Liver (tissue), 9 donors: ENCODE data around the gene CMC2. TPM values are rescaled to one million over a fixed set of nuclear protein-coding genes. Genes with fewer than 3 reads are reported as not detected.

Experiments
- DNase-seq: peaks from one replicate; pipeline ENCODE4 v3.0.0-alpha.2; 2017; ENCODE audit warnings: low spot score
- H3K27ac ChIP-seq, 2 donors: one replicate each; pipeline ENCODE4 v1.7.0; 2013; ENCODE audit warnings: inconsistent platforms in 2 of 2, low read length in 2 of 2, control low read depth in 1 of 2, low read depth in 1 of 2, mild to moderate bottlenecking in 1 of 2
- H3K27me3 ChIP-seq, 4 donors: one replicate each; pipeline versions ENCODE4 v1.6.1 to v1.7.0; 2013; ENCODE audit warnings: low read length in 3 of 4, inconsistent platforms in 1 of 4, mild to moderate bottlenecking in 1 of 4, moderate library complexity in 1 of 4; ENCODE audit not compliant: control insufficient read depth in 4 of 4, insufficient read depth in 4 of 4
- H3K36me3 ChIP-seq, 4 donors: one replicate each; pipeline versions ENCODE4 v1.6.1 to v1.7.0; 2013; ENCODE audit warnings: low read length in 3 of 4, mild to moderate bottlenecking in 3 of 4, low read depth in 1 of 4, moderate library complexity in 1 of 4; ENCODE audit not compliant: control insufficient read depth in 4 of 4, insufficient read depth in 3 of 4
- H3K4me1 ChIP-seq, 4 donors: one replicate each; pipeline versions ENCODE4 v1.6.1 to v1.7.0; 2013; ENCODE audit warnings: low read length in 3 of 4, mild to moderate bottlenecking in 3 of 4, moderate library complexity in 1 of 4; ENCODE audit not compliant: control insufficient read depth in 4 of 4, insufficient read depth in 4 of 4
- H3K4me3 ChIP-seq, 3 donors: one replicate each; pipeline versions ENCODE4 v1.6.1 to v1.7.0; 2013; ENCODE audit warnings: low read length in 3 of 3, control low read depth in 1 of 3, low read depth in 1 of 3, mild to moderate bottlenecking in 1 of 3
- H3K9ac ChIP-seq, 2 donors: one replicate each; pipeline ENCODE4 v1.7.0; 2013; ENCODE audit warnings: low read length in 2 of 2, mild to moderate bottlenecking in 2 of 2, moderate library complexity in 2 of 2, control low read depth in 1 of 2, low read depth in 1 of 2
- H3K9me3 ChIP-seq, 4 donors: one replicate each; pipeline versions ENCODE4 v1.6.1 to v1.7.0; 2013; ENCODE audit warnings: low read length in 3 of 4; ENCODE audit not compliant: control insufficient read depth in 4 of 4
- EGR1 ChIP-seq, 2 donors: IDR thresholded peaks; 2 replicates each; pipeline ENCODE4 v1.6.1; 2016 to 2018; ENCODE audit warnings: antibody characterized with exemption in 2 of 2, low read depth in 2 of 2
- FOXA1 ChIP-seq: IDR thresholded peaks from 2 replicates; pipeline ENCODE4 v1.6.1; 2016; ENCODE audit warnings: antibody characterized with exemption
- FOXA2 ChIP-seq: IDR thresholded peaks from 2 replicates; pipeline ENCODE4 v1.6.1; 2016; ENCODE audit warnings: antibody characterized with exemption
- GABPA ChIP-seq, 2 donors: IDR thresholded peaks in 1 of 2; conservative IDR thresholded peaks in 1 of 2; 2 replicates each; pipeline ENCODE4 v1.6.1; 2016; ENCODE audit warnings: antibody characterized with exemption in 2 of 2, mild to moderate bottlenecking in 1 of 2, moderate library complexity in 1 of 2
- HNF4A ChIP-seq, 2 donors: conservative IDR thresholded peaks; 2 replicates each; pipeline ENCODE4 v1.6.1; 2016; ENCODE audit warnings: antibody characterized with exemption in 2 of 2, mild to moderate bottlenecking in 2 of 2
- HNF4G ChIP-seq: IDR thresholded peaks from 2 replicates; pipeline ENCODE4 v1.6.1; 2016; ENCODE audit warnings: antibody characterized with exemption
- NR2F2 ChIP-seq: IDR thresholded peaks from 2 replicates; pipeline ENCODE4 v1.6.1; 2016; ENCODE audit warnings: antibody characterized with exemption
- RAD21 ChIP-seq, 2 donors: IDR thresholded peaks; 2 replicates each; pipeline ENCODE4 v1.6.1; 2016; ENCODE audit warnings: antibody characterized with exemption in 2 of 2, mild to moderate bottlenecking in 2 of 2
- RXRA ChIP-seq, 2 donors: IDR thresholded peaks; 2 replicates each; pipeline ENCODE4 v1.6.1; 2017 to 2018; ENCODE audit warnings: antibody characterized with exemption in 2 of 2, mild to moderate bottlenecking in 1 of 2
- SP1 ChIP-seq: IDR thresholded peaks from 2 replicates; pipeline ENCODE4 v1.6.1; 2018; ENCODE audit warnings: antibody characterized with exemption, mild to moderate bottlenecking
- TAF1 ChIP-seq: conservative IDR thresholded peaks from 2 replicates; pipeline ENCODE4 v1.6.1; 2016; ENCODE audit warnings: antibody characterized with exemption, mild to moderate bottlenecking
- WGBS: extraction: QIAGEN DNeasy Blood & Tissue Kit; methylation state at CpG from one replicate; pipeline ENCODE4 v1.1.7; 2013; 5-methylcytosine and 5-hydroxymethylcytosine counted together
- polyA plus RNA-seq, 2 donors: library from polyadenylated mRNA; stranded (reverse) in 1 of 2; unstranded in 1 of 2; fragments of 200-250 nt in 1 of 2; fragments of >200 nt in 1 of 2; fragmentation: Nextera tagmentation in 1 of 2; extraction: Ambion mirVana in 1 of 2; gene quantifications; one replicate each; pipeline versions ENCODE4 v1.2.1 to v1.2.3, GENCODE V29; 2013 to 2015
- total RNA-seq, 2 donors: library from RNA; depleted of rRNA; stranded (reverse); fragments of >200 nt; gene quantifications; one replicate each; pipeline ENCODE4 v1.2.3, GENCODE V29; 2014
- TF ChIP-seq, protein P1 (sequence below): IDR thresholded peaks from 2 replicates; pipeline ENCODE4 v1.6.1; 2016; ENCODE audit warnings: antibody characterized with exemption
- TF ChIP-seq, protein P2 (sequence below): fragments of 150-350 bp; IDR thresholded peaks from 2 replicates; pipeline ENCODE4 v1.5.1; 2017; ENCODE audit warnings: improper control_type of control experiment, low read depth, low read length; ENCODE audit not compliant: missing input control
- TF ChIP-seq, protein P3 (sequence below): IDR thresholded peaks from 2 replicates; pipeline ENCODE4 v1.6.1; 2016; ENCODE audit warnings: antibody characterized with exemption
- TF ChIP-seq, protein P4 (sequence below): IDR thresholded peaks from 2 replicates; pipeline ENCODE4 v1.6.1; 2016; ENCODE audit warnings: antibody characterized with exemption
- TF ChIP-seq, protein P5 (sequence below): IDR thresholded peaks from 2 replicates; pipeline ENCODE4 v1.6.1; 2016; ENCODE audit warnings: antibody characterized with exemption, mild to moderate bottlenecking
- donor health status: healthy.
- donor health status: healthy.
- donor health status: healthy.
- donor health status: healthy.
- donor health status: healthy.

Gene CMC2
- total and polyA plus RNA-seq, 4 donors = 26.2 to 98.4 (median 42.5) TPM

DNA sequence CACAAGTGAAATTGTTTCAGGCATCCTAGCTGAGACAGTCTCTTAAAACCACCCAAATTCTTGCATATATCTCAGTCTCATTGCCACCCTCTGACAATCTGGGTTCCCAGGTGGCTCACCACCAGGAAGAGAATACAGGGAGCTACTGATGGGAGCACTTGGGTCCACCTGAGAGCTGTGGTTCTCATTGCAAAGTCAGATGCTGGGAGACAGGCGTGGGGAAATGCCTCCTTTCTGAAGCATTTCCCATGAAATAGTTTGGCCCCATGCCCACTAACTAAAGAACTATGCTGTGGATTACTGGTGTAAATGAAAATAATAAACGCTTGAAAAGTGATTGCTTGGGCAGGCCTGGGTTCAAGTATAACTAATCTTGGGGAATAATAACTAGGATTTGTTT lies 70.3 kb downstream of the CMC2 start:
- H3K9ac ChIP-seq = no peak overlapping the region
- no peak for DNase-seq
- no peak overlapping the region for H3K4me3 ChIP-seq
- WGBS = 87% methylated on average over 2 of the region's 2 CpGs
- H3K36me3 ChIP-seq = no peaks in the 10 kb centered on the region
- H3K27me3 ChIP-seq = no peaks in the 10 kb centered on the region
- H3K9me3 ChIP-seq = no peaks in the 10 kb centered on the region
- H3K27ac ChIP-seq = no peak overlapping the region
- TF ChIP-seq, protein P1, sequence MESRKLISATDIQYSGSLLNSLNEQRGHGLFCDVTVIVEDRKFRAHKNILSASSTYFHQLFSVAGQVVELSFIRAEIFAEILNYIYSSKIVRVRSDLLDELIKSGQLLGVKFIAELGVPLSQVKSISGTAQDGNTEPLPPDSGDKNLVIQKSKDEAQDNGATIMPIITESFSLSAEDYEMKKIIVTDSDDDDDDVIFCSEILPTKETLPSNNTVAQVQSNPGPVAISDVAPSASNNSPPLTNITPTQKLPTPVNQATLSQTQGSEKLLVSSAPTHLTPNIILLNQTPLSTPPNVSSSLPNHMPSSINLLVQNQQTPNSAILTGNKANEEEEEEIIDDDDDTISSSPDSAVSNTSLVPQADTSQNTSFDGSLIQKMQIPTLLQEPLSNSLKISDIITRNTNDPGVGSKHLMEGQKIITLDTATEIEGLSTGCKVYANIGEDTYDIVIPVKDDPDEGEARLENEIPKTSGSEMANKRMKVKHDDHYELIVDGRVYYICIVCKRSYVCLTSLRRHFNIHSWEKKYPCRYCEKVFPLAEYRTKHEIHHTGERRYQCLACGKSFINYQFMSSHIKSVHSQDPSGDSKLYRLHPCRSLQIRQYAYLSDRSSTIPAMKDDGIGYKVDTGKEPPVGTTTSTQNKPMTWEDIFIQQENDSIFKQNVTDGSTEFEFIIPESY = no peak
- TF ChIP-seq GABPA (IDR thresholded peaks at IDR 0.05 in 1 of 2, conservative IDR thresholded peaks at IDR 0.05 in 1 of 2) (no peak), HNF4G (no peak), FOXA1 (no peak), FOXA2 (no peak), RXRA (IDR thresholded peaks at IDR 0.05) (no peak), SP1 (no peak), TAF1 (no peak), HNF4A (conservative IDR thresholded peaks at IDR 0.05) (no peak)
- TF ChIP-seq, protein P2, sequence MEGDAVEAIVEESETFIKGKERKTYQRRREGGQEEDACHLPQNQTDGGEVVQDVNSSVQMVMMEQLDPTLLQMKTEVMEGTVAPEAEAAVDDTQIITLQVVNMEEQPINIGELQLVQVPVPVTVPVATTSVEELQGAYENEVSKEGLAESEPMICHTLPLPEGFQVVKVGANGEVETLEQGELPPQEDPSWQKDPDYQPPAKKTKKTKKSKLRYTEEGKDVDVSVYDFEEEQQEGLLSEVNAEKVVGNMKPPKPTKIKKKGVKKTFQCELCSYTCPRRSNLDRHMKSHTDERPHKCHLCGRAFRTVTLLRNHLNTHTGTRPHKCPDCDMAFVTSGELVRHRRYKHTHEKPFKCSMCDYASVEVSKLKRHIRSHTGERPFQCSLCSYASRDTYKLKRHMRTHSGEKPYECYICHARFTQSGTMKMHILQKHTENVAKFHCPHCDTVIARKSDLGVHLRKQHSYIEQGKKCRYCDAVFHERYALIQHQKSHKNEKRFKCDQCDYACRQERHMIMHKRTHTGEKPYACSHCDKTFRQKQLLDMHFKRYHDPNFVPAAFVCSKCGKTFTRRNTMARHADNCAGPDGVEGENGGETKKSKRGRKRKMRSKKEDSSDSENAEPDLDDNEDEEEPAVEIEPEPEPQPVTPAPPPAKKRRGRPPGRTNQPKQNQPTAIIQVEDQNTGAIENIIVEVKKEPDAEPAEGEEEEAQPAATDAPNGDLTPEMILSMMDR = no peak
- TF ChIP-seq, protein P3, sequence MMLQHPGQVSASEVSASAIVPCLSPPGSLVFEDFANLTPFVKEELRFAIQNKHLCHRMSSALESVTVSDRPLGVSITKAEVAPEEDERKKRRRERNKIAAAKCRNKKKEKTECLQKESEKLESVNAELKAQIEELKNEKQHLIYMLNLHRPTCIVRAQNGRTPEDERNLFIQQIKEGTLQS = no peak
- peaks cover 0 to 10% (median 3%) of the 10 kb centered on the region in 4 donors for H3K4me1 ChIP-seq

DNA sequence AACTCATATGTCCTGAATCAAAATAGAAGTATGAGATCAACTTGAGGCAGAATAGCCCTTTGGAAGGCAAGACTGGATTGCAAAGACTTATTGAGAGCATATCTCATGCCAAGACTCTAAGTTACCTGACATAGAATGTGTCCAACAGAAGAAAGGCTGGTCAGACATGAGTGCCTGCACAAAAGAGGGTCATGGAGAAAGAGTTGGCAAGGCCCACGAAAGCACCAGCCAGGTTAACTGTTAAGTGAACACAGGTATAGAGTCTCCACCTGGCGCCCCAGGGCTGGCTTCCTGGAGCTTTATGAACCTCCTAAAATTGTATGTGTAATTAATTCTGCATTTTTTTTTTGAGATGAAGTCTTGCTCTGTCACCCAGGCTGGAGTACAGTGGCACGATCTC lies 71.0 kb downstream of the CMC2 start:
- Histone ChIP-seq H3K9ac (no peak overlapping the region), H3K4me3 (no peak overlapping the region), H3K9me3 (no peaks in the 10 kb centered on the region), H3K27me3 (no peaks in the 10 kb centered on the region), H3K36me3 (no peaks in the 10 kb centered on the region), H3K4me1 (peaks cover 0 to 10% (median 3%) of the 10 kb centered on the region in 4 donors), H3K27ac (no peak overlapping the region)
- no peak for TF ChIP-seq GABPA (IDR thresholded peaks at IDR 0.05 in 1 of 2, conservative IDR thresholded peaks at IDR 0.05 in 1 of 2)
- TF ChIP-seq, protein P2 = no peak
- TF ChIP-seq, protein P1 = no peak
- TF ChIP-seq, protein P4, sequence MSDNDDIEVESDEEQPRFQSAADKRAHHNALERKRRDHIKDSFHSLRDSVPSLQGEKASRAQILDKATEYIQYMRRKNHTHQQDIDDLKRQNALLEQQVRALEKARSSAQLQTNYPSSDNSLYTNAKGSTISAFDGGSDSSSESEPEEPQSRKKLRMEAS = no peak
- no peak for TF ChIP-seq HNF4G
- no peak for TF ChIP-seq RXRA (IDR thresholded peaks at IDR 0.05)
- TF ChIP-seq EGR1 (IDR thresholded peaks at IDR 0.05; ENCODE audit: low read depth in 2 of 2) = no peak
- TF ChIP-seq SP1 = no peak
- TF ChIP-seq NR2F2 = no peak
- no peak for TF ChIP-seq FOXA2
- TF ChIP-seq RAD21 (IDR thresholded peaks at IDR 0.05) = no peak
- TF ChIP-seq, protein P5, sequence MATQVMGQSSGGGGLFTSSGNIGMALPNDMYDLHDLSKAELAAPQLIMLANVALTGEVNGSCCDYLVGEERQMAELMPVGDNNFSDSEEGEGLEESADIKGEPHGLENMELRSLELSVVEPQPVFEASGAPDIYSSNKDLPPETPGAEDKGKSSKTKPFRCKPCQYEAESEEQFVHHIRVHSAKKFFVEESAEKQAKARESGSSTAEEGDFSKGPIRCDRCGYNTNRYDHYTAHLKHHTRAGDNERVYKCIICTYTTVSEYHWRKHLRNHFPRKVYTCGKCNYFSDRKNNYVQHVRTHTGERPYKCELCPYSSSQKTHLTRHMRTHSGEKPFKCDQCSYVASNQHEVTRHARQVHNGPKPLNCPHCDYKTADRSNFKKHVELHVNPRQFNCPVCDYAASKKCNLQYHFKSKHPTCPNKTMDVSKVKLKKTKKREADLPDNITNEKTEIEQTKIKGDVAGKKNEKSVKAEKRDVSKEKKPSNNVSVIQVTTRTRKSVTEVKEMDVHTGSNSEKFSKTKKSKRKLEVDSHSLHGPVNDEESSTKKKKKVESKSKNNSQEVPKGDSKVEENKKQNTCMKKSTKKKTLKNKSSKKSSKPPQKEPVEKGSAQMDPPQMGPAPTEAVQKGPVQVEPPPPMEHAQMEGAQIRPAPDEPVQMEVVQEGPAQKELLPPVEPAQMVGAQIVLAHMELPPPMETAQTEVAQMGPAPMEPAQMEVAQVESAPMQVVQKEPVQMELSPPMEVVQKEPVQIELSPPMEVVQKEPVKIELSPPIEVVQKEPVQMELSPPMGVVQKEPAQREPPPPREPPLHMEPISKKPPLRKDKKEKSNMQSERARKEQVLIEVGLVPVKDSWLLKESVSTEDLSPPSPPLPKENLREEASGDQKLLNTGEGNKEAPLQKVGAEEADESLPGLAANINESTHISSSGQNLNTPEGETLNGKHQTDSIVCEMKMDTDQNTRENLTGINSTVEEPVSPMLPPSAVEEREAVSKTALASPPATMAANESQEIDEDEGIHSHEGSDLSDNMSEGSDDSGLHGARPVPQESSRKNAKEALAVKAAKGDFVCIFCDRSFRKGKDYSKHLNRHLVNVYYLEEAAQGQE = no peak
- no peak for DNase-seq
- 91% methylated on average over 3 of the region's 3 CpGs for WGBS
